Frontal cortex (tissue), 4 donors: ENCODE results near the gene SPCS3. TPM values are rescaled to one million over a fixed set of nuclear protein-coding genes. Genes with fewer than 3 reads are reported as not detected.
A peak's percentile ranks its signal among the peaks of the same experiment; 100 is the strongest.
"Not testable (repeated sequence)": the region's sequence is repeated elsewhere in the genome, so short reads cannot be mapped to it uniquely, and the experiment has no call there.

Experiments used
- DNase-seq, 2 donors: peaks; one replicate each; pipeline ENCODE4 v3.0.0; 2012; ENCODE audit warnings: low spot score in 2 of 2
- FAIRE-seq: peaks from 2 replicates; lab custom pipeline; 2012; peaks lifted over from hg19 to GRCh38; lab: Jason Lieb, UNC
- total RNA-seq: library from RNA; depleted of rRNA; stranded (reverse); fragments of >200 nt; gene quantifications from one replicate; pipeline ENCODE4 v1.2.3, GENCODE V29; 2014
- donor health status: control.
- donor health status: control.
- donor health status: control.

Gene SPCS3
- total RNA-seq, 1 donor from 2014 or later = 108 TPM

- no peak for FAIRE-seq
- DNase-seq = no peak
These were observed 17.2 kb upstream of the SPCS3 start for GRCh38 chr4:176302283-176303275.

GRCh38 chr4:176303938-176304337 is 15.8 kb upstream of the SPCS3 start:
- DNase-seq (no peak), FAIRE-seq (no peak)

- FAIRE-seq (no peak), DNase-seq (no peak)
These were observed 12.7 kb upstream of the SPCS3 start for GRCh38 chr4:176306837-176307665.

- no peak for FAIRE-seq
- DNase-seq = no peak
These were observed 12.2 kb upstream of the SPCS3 start for GRCh38 chr4:176307666-176307930.

GRCh38 chr4:176308441-176308840 is 11.3 kb upstream of the SPCS3 start:
- no peak for FAIRE-seq
- DNase-seq = no peak

- DNase-seq (no peak), FAIRE-seq (no peak)
These were observed 10.7 kb upstream of the SPCS3 start for GRCh38 chr4:176309046-176309445.

- DNase-seq = no peak
- no peak for FAIRE-seq
These were observed 10.0 kb upstream of the SPCS3 start for GRCh38 chr4:176309772-176310171.

GRCh38 chr4:176313596-176314336 is 6.0 kb upstream of the SPCS3 start:
- no peak for DNase-seq
- FAIRE-seq = no peak

GRCh38 chr4:176319151-176319703 is 539 bp upstream of the SPCS3 start:
- DNase-seq (peak in 1 of 2 donors; percentile 30), FAIRE-seq (no peak)

- FAIRE-seq (no peak), DNase-seq (peak; percentile 76 to 81)
These were observed 692 bp downstream of the SPCS3 start for GRCh38 chr4:176320340-176320975.

GRCh38 chr4:176320976-176321361 is 1.2 kb downstream of the SPCS3 start:
- FAIRE-seq = no peak
- DNase-seq = no peak

- no peak for FAIRE-seq
- DNase-seq = no peak
These were observed 1.8 kb downstream of the SPCS3 start for GRCh38 chr4:176321589-176321988.

GRCh38 chr4:176323511-176324160 is 3.9 kb downstream of the SPCS3 start:
- FAIRE-seq (no peak), DNase-seq (no peak)

GRCh38 chr4:176324876-176325275 is 5.1 kb downstream of the SPCS3 start:
- not testable (repeated sequence) for DNase-seq, FAIRE-seq

- no peak for FAIRE-seq
- no peak for DNase-seq
These were observed 13.3 kb downstream of the SPCS3 start for GRCh38 chr4:176333076-176333475.

GRCh38 chr4:176334066-176334465 is 14.3 kb downstream of the SPCS3 start:
- no peak for DNase-seq
- no peak for FAIRE-seq

GRCh38 chr4:176335421-176335820 is 15.7 kb downstream of the SPCS3 start:
- FAIRE-seq (no peak), DNase-seq (no peak)

GRCh38 chr4:176339936-176340761 is 20.4 kb downstream of the SPCS3 start:
- DNase-seq (no peak), FAIRE-seq (no peak)
